ENCODE data around the gene DNAJC18.

DNA sequence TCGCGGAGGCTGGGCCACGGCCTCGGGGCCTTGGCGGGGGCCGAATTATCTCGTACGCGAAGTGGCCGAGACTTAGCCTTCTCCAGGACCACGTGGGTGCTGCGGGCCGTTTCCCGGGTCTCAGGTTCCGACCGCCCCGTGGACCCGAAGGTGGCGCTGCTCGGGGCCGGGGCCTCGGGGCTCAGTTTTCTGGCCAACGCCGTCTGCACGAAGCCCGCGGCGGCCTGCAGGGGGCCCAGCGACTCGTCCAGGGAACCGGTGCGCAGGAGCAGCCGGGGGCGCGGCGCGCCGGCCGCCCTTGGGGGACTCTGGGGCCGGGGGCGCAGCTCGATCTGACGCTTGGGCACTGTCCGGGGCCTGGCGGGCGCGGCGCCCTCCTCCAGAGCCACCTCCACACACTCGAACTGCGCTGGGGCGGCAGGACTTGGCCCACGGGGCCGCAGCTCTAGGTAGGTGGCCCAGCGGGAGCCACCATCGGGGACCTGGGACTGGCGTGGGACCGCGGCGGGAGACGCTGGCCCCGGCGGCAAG, 45.1 kb downstream of the DNAJC18 start:
- TF ChIP-seq, protein P1, sequence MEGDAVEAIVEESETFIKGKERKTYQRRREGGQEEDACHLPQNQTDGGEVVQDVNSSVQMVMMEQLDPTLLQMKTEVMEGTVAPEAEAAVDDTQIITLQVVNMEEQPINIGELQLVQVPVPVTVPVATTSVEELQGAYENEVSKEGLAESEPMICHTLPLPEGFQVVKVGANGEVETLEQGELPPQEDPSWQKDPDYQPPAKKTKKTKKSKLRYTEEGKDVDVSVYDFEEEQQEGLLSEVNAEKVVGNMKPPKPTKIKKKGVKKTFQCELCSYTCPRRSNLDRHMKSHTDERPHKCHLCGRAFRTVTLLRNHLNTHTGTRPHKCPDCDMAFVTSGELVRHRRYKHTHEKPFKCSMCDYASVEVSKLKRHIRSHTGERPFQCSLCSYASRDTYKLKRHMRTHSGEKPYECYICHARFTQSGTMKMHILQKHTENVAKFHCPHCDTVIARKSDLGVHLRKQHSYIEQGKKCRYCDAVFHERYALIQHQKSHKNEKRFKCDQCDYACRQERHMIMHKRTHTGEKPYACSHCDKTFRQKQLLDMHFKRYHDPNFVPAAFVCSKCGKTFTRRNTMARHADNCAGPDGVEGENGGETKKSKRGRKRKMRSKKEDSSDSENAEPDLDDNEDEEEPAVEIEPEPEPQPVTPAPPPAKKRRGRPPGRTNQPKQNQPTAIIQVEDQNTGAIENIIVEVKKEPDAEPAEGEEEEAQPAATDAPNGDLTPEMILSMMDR (IDR thresholded peaks at IDR 0.05), result peak in 3 of 4 experiments; percentile 40 to 58 (median 43)
- TF ChIP-seq POLR2A (IDR thresholded peaks at IDR 0.05) (no peak), EP300 (IDR thresholded peaks at IDR 0.05) (no peak)

All from gastroesophageal sphincter (tissue), 3 donors.